K562 (cell line): Measurements from ENCODE around the gene MPLKIP. TPM values are rescaled to one million over a fixed set of nuclear protein-coding genes. Genes with fewer than 3 reads are reported as not detected.

ENCODE experiments used
- ATAC-seq: fragments of 200-7000 bp; cut with Tn5 transposase; 3 replicates; pipeline ENCODE4 v1.9.1; 2020; ENCODE audit warnings: moderate library complexity
- BruUV-seq: library from RNA; stranded (reverse); fragments of 400-500 nt; replicated peaks from 2 replicates; lab custom pipeline; 2021; lab: Mats Ljungman, UMichigan
- CTCF ChIA-PET: fragments of 300-600 bp; formaldehyde crosslinking; extraction: SDS; loops from one replicate; lab custom pipeline; 2021; ENCODE audit warnings: low intra/inter-chr PET ratio; lab: Yijun Ruan, JAX
- POLR2A ChIA-PET: fragments of 300-600, 350-650 bp; sonication (Branson Sonifier 250); formaldehyde crosslinking; extraction: SDS; loops from one replicate; lab custom pipeline; 2021; ENCODE audit warnings: antibody characterized with exemption, inconsistent platforms; lab: Yijun Ruan, JAX
- DNase-seq, 4 experiments: peaks; one replicate each; pipeline versions ENCODE4 v3.0.0 to v3.0.0-alpha.2; 2011 to 2018; ENCODE audit warnings: low spot score in 3 of 4, mixed read lengths in 3 of 4; ENCODE audit errors: extremely low read depth in 1 of 4
- FAIRE-seq: peaks from 2 replicates; lab custom pipeline; 2011; peaks lifted over from hg19 to GRCh38; lab: Jason Lieb, UNC
- H2AFZ ChIP-seq: 2 replicates; pipeline ENCODE4 v1.6.0; 2011; ENCODE audit warnings: low read depth, low read length, control low read depth, inconsistent platforms
- H3K27ac ChIP-seq: fragments of 200-600 bp; 3 replicates; pipeline ENCODE4 v1.8.0; 2011; ENCODE audit warnings: low read depth, mild to moderate bottlenecking, control low read depth, inconsistent platforms, low read length, moderate library complexity, mixed read lengths; ENCODE audit errors: extremely low read depth
- H3K27me3 ChIP-seq, 2 experiments: fragments of 300-600 bp in 1 of 2; 2 replicates in 1 of 2; 3 replicates in 1 of 2; pipeline versions ENCODE4 v1.6.0 to v1.8.0; 2011; ENCODE audit warnings: inconsistent platforms in 2 of 2, low read length in 2 of 2, mild to moderate bottlenecking in 1 of 2, mixed read lengths in 1 of 2, moderate library complexity in 1 of 2; ENCODE audit not compliant: control insufficient read depth in 2 of 2, insufficient read depth in 2 of 2
- H3K36me3 ChIP-seq: fragments of 300-600 bp; 3 replicates; pipeline ENCODE4 v1.8.0; 2011; ENCODE audit warnings: mild to moderate bottlenecking, low read length, inconsistent platforms; ENCODE audit not compliant: control insufficient read depth, insufficient read depth
- H3K4me1 ChIP-seq, 2 experiments: fragments of 200-600 bp in 1 of 2; replicated peaks in 1 of 2; 2 replicates in 1 of 2; 3 replicates in 1 of 2; pipeline versions ENCODE4 v1.5.1 to v1.8.0; 2011; ENCODE audit warnings: inconsistent platforms in 2 of 2, low read length in 2 of 2, mild to moderate bottlenecking in 1 of 2, mixed read lengths in 1 of 2, moderate library complexity in 1 of 2; ENCODE audit not compliant: control insufficient read depth in 2 of 2, insufficient read depth in 2 of 2
- H3K4me2 ChIP-seq: 2 replicates; pipeline ENCODE4 v1.6.1; 2011; ENCODE audit warnings: low read length, control low read depth, inconsistent platforms, mixed read lengths; ENCODE audit not compliant: insufficient read depth
- H3K4me3 ChIP-seq: fragments of 200-600 bp; sonication (generic), shearing (Covaris generic); 2 replicates; pipeline ENCODE4 v1.5.1; 2016; ENCODE audit warnings: control low read depth, inconsistent platforms
- H3K79me2 ChIP-seq: fragments of 200-600 bp; 3 replicates; pipeline ENCODE4 v1.8.0; 2011; ENCODE audit warnings: low read length, inconsistent platforms; ENCODE audit not compliant: control insufficient read depth, insufficient read depth
- H3K9ac ChIP-seq, 2 experiments: 2 replicates each; pipeline versions ENCODE4 v1.6.0 to v1.6.1; 2011; ENCODE audit warnings: low read depth in 2 of 2, low read length in 2 of 2, control low read depth in 1 of 2, inconsistent platforms in 1 of 2, mild to moderate bottlenecking in 1 of 2, mixed read lengths in 1 of 2; ENCODE audit not compliant: insufficient read depth in 1 of 2
- H3K9me1 ChIP-seq: one replicate; pipeline ENCODE4 v1.6.0; 2011; ENCODE audit warnings: inconsistent platforms, mild to moderate bottlenecking, low read length, moderate library complexity; ENCODE audit not compliant: control insufficient read depth, insufficient read depth
- H3K9me3 ChIP-seq: replicated peaks from 2 replicates; pipeline ENCODE4 v1.5.1; 2011; ENCODE audit warnings: low read depth, low read length, inconsistent platforms; ENCODE audit not compliant: control insufficient read depth, insufficient read depth
- H4K20me1 ChIP-seq: replicated peaks from 2 replicates; pipeline ENCODE4 v1.6.1; 2011; ENCODE audit warnings: low read length, inconsistent platforms, mixed read lengths; ENCODE audit not compliant: control insufficient read depth, insufficient read depth
- ARID3A ChIP-seq: IDR thresholded peaks from 2 replicates; pipeline ENCODE4 v1.6.1; 2012; ENCODE audit warnings: low read depth, low read length, improper control_type of control experiment, borderline replicate concordance
- CBX5 ChIP-seq: IDR thresholded peaks from 2 replicates; pipeline ENCODE4 v1.6.1; 2014; ENCODE audit warnings: low read depth, borderline replicate concordance
- EP400 ChIP-seq: fragments of 450-650 bp; IDR thresholded peaks from 2 replicates; pipeline ENCODE4 v1.6.1; 2017; ENCODE audit warnings: antibody characterized with exemption, mild to moderate bottlenecking, moderate library complexity
- GABPA ChIP-seq: fragments of 200-800 bp; sonication (Bioruptor generic); conservative IDR thresholded peaks from 2 replicates; pipeline ENCODE4 v1.6.1; 2016; ENCODE audit warnings: low read depth, missing genetic modification characterization, missing compliant biosample characterization
- HDAC8 ChIP-seq: fragments of 450-650 bp; IDR thresholded peaks from 2 replicates; pipeline ENCODE4 v1.6.1; 2016; ENCODE audit warnings: mild to moderate bottlenecking, missing genetic modification characterization, moderate library complexity, missing compliant biosample characterization
- MYC ChIP-seq, 2 experiments: fragments of 250-450 bp in 1 of 2; sonication (Bioruptor Pico) in 1 of 2; IDR thresholded peaks; 2 replicates each; pipeline versions ENCODE4 v1.5.1 to v1.6.1; 2012 to 2021; ENCODE audit warnings: low read depth in 2 of 2, borderline replicate concordance in 1 of 2, improper control_type of control experiment in 1 of 2, low read length in 1 of 2, mild to moderate bottlenecking in 1 of 2, moderate library complexity in 1 of 2
- NONO ChIP-seq, 2 experiments: fragments of 200-400 bp in 1 of 2; fragments of 450-650 bp in 1 of 2; formaldehyde crosslinking in 1 of 2; IDR thresholded peaks; 2 replicates each; pipeline ENCODE4 v1.6.1; 2017; ENCODE audit warnings: low read depth in 2 of 2, mild to moderate bottlenecking in 2 of 2, moderate library complexity in 2 of 2, low read length in 1 of 2
- PTRF ChIP-seq: fragments of 450-650 bp; IDR thresholded peaks from 2 replicates; pipeline ENCODE4 v1.6.1; 2016; ENCODE audit warnings: mild to moderate bottlenecking, missing genetic modification characterization, missing compliant biosample characterization
- TRIM24 ChIP-seq, 2 experiments: fragments of 450-650 bp; IDR thresholded peaks; 2 replicates each; pipeline ENCODE4 v1.6.1; 2016
- ZNF277 ChIP-seq: fragments of 250-450 bp; sonication (Bioruptor Pico); IDR thresholded peaks from 2 replicates; pipeline ENCODE4 v1.8.0; 2022; ENCODE audit warnings: inconsistent platforms, mild to moderate bottlenecking, moderate library complexity, borderline replicate concordance
- WGBS: fragments of 100-300 bp; shearing (Covaris generic); methylation state at CpG from one replicate; pipeline ENCODE4 v1.1.6; 2016; ENCODE audit warnings: low coverage, mixed read lengths; ENCODE audit not compliant: insufficient coverage; ENCODE audit errors: missing lambda C conversion rate; 5-methylcytosine and 5-hydroxymethylcytosine counted together
- in situ Hi-C: fragments of 300-500 bp; cut with MboI; formaldehyde crosslinking; loops from 4 replicates; pipeline ENCODE4 v1.15.0; 2018; ENCODE audit warnings: inconsistent platforms, mixed read lengths
- intact Hi-C: fragments of 100-400 bp; cut with micrococcal nuclease; formaldehyde crosslinking; loops from 2 replicates; pipeline ENCODE4 v1.14.2; 2022
- polyA plus RNA-seq, 8 experiments: library from polyadenylated mRNA; depleted of rRNA in 4 of 8; stranded (reverse) in 5 of 8; unstranded in 3 of 8; fragments of >200 nt; fragmentation: Nextera tagmentation in 2 of 8; fragmentation: Illumina TruSeq in 1 of 8; extraction: Ambion mirVana in 2 of 8; extraction: Trizol in 1 of 8; gene quantifications; 2 replicates each; pipeline versions ENCODE4 v1.2.1 to v1.2.3, GENCODE V29; 2011 to 2014; ENCODE audit warnings: inconsistent platforms in 1 of 8, missing spikeins in 1 of 8
- total RNA-seq, 7 experiments: library from RNA; depleted of rRNA in 6 of 7; stranded (reverse); fragments of >200 nt in 6 of 7; fragmentation: Illumina TruSeq in 2 of 7; extraction: Trizol in 2 of 7; gene quantifications; 2 replicates each; pipeline versions ENCODE4 v1.2.1 to v1.2.3, GENCODE V29; 2011 to 2021; ENCODE audit warnings: low replicate concordance in 1 of 7
- TF ChIP-seq, protein P1 (sequence below): fragments of 450-650 bp; formaldehyde crosslinking; IDR thresholded peaks from 2 replicates; pipeline ENCODE4 v1.4.0; 2022; ENCODE audit warnings: mild to moderate bottlenecking, moderate library complexity

The MPLKIP gene
- total and polyA plus RNA-seq, 9 of the 15 experiments (the other 6 are each of a cell fraction or from before 2014, with no cell fraction given), result 5.6 to 127 (median 44.2) TPM

GRCh38 chr7:40092182-40092581 is 42.2 kb downstream of the MPLKIP start:
- H3K4me1 ChIP-seq, result no peaks in the 10 kb centered on the region
- intact Hi-C loops, result no loop called here
- H3K27ac ChIP-seq, result no peak overlapping the region
- no peaks in the 10 kb centered on the region for H3K9me1 ChIP-seq
- TF ChIP-seq ARID3A (no peak), NONO (IDR thresholded peaks at IDR 0.05; ENCODE audit: low read depth in 2 of 2, low read length in 1 of 2) (no peak), PTRF (tag) (no peak)
- H3K9me3 ChIP-seq, result no peaks in the 10 kb centered on the region
- H3K4me2 ChIP-seq, result no peak overlapping the region
- ATAC-seq (no peak), FAIRE-seq (no peak), DNase-seq (no peak)
- ChIA-PET CTCF (no interaction called here), POLR2A (no interaction called here)
- H2AFZ ChIP-seq, result no peak overlapping the region
- in situ Hi-C loops, result no loop called here
- 0 out of 2 replicates have a peak, but pooled peaks cover 3% of the 10 kb centered on the region for H4K20me1 ChIP-seq
- no peaks in the 10 kb centered on the region for H3K79me2 ChIP-seq
- no peak overlapping the region for H3K4me3 ChIP-seq
- no TSS peak for BruUV-seq
- no peak overlapping the region for H3K9ac ChIP-seq
- no peaks in the 10 kb centered on the region for H3K27me3 ChIP-seq
- H3K36me3 ChIP-seq, result peaks cover 75% of the 10 kb centered on the region; the same call in 2 of the 3 replicates
- 100% methylated on average over 2 of the region's 2 CpGs for WGBS

DNA sequence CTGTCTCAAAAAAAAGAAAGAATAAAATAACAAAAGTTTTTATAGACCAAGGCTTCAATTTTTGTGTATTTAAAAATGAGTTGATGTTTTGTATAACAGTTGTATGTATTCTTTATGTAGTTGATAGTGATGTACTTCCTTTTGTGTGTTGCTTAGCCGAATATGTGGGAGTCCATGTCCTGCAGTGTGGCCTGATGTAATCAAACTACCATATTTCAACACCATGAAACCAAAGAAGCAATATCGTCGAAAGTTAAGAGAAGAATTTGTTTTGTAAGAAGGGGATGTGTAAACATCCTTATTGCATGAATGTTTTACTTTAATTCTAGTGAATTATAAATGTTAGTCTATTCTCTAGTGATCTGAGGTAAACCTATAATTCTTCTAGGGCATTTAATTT is 56.6 kb downstream of the MPLKIP start:
- no peaks in the 10 kb centered on the region for H3K27me3 ChIP-seq
- POLR2A ChIA-PET, result interaction anchor here (0.8 kb wide), 1 partner anchor 12 kb away, joined by 3 read pairs; no protein-coding TSS in a partner anchor
- ATAC-seq (peak; percentile 60; the same call in 2 of the 3 replicates), FAIRE-seq (no peak), DNase-seq (no peak)
- H3K36me3 ChIP-seq, result peaks cover 15% of the 10 kb centered on the region; the same call in 1 of the 3 replicates
- no peak overlapping the region for H3K27ac ChIP-seq
- intact Hi-C loops (no loop called here), in situ Hi-C loops (no loop called here)
- no peak overlapping the region for H3K4me3 ChIP-seq
- 44% methylated on average over 3 of the region's 3 CpGs for WGBS
- H3K9me3 ChIP-seq, result no peaks in the 10 kb centered on the region
- H3K79me2 ChIP-seq, result no peaks in the 10 kb centered on the region
- no peak overlapping the region for H2AFZ ChIP-seq
- BruUV-seq, result no TSS peak
- H4K20me1 ChIP-seq, result no peaks in the 10 kb centered on the region
- no peak overlapping the region for H3K4me2 ChIP-seq
- no peaks in the 10 kb centered on the region for H3K9me1 ChIP-seq
- H3K9ac ChIP-seq, result no peak overlapping the region
- no peaks in the 10 kb centered on the region; a peak in 1 of 5 replicates for H3K4me1 ChIP-seq
- CTCF ChIA-PET, result no interaction called here
- TF ChIP-seq, protein P1, sequence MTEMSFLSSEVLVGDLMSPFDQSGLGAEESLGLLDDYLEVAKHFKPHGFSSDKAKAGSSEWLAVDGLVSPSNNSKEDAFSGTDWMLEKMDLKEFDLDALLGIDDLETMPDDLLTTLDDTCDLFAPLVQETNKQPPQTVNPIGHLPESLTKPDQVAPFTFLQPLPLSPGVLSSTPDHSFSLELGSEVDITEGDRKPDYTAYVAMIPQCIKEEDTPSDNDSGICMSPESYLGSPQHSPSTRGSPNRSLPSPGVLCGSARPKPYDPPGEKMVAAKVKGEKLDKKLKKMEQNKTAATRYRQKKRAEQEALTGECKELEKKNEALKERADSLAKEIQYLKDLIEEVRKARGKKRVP (CRISPR knock-in tag), result peak; percentile 53; the same call in 1 of the 2 replicates
- TF ChIP-seq GABPA (tag), result peak; percentile 38; the same call in 1 of the 2 replicates
- TF ChIP-seq MYC (IDR thresholded peaks at IDR 0.05; ENCODE audit: low read depth, low read length), result peak; percentile 63; the same call in 1 of the 2 replicates
- TF ChIP-seq MYC (CRISPR knock-in tag; IDR thresholded peaks at IDR 0.05; ENCODE audit: borderline replicate concordance, low read depth), result no peak
- TF ChIP-seq CBX5, result no peak
- TF ChIP-seq ZNF277, result no peak
- 0 out of 2 replicates have a peak, but pooled peaks have one; percentile 22 for TF ChIP-seq HDAC8 (tag)
- peak in 1 of 2 experiments; percentile 30; a peak in 1 of 4 replicates for TF ChIP-seq TRIM24 (IDR thresholded peaks at IDR 0.05)
- TF ChIP-seq EP400, result peak; percentile 46
